Adrenal gland (tissue), 12 donors: ENCODE data around the gene TMEM150C. TPM values are rescaled to one million over a fixed set of nuclear protein-coding genes. Genes with fewer than 3 reads are reported as not detected.
A peak's percentile ranks its signal among the peaks of the same experiment; 100 is the strongest.

Source experiments
- DNase-seq, 7 donors: peaks; one replicate each; pipeline ENCODE4 v3.0.0-alpha.2; 2019 to 2020
- H3K27ac ChIP-seq, 5 donors: fragments of 200-600 bp; sonication (generic) in 4 of 5; 1 replicate in 3 of 5; 2 replicates in 2 of 5; pipeline versions ENCODE4 v1.5.1 to v1.8.0; 2016 to 2020; ENCODE audit warnings: mild to moderate bottlenecking in 1 of 5
- H3K27me3 ChIP-seq: fragments of 200-600 bp; 2 replicates; pipeline ENCODE4 v1.8.0; 2021
- H3K36me3 ChIP-seq, 2 donors: fragments of 200-600 bp; replicated peaks in 1 of 2; 1 replicate in 1 of 2; 2 replicates in 1 of 2; pipeline versions ENCODE4 v1.5.1 to v1.8.0; 2018 to 2022
- H3K4me1 ChIP-seq, 2 donors: fragments of 200-600 bp; replicated peaks in 1 of 2; 1 replicate in 1 of 2; 2 replicates in 1 of 2; pipeline versions ENCODE4 v1.5.1 to v1.8.0; 2018 to 2021
- H3K4me3 ChIP-seq, 4 donors: fragments of 200-600 bp; sonication (generic) in 3 of 4; one replicate each; pipeline ENCODE4 v1.5.1; 2016 to 2018
- H3K9me3 ChIP-seq, 3 donors: fragments of 200-600 bp; sonication (generic) in 1 of 3; replicated peaks in 1 of 3; 1 replicate in 2 of 3; 2 replicates in 1 of 3; pipeline versions ENCODE4 v1.5.1 to v1.8.0; 2016 to 2021
- POLR2A ChIP-seq, 2 donors: fragments of 450-650 bp; IDR thresholded peaks; one replicate each; pipeline ENCODE4 v1.6.1; 2017; ENCODE audit warnings: antibody characterized with exemption in 2 of 2, mild to moderate bottlenecking in 2 of 2, moderate library complexity in 1 of 2
- WGBS, 4 donors: extraction: QIAGEN DNeasy Blood & Tissue Kit in 2 of 4; methylation state at CpG; one replicate each; pipeline versions ENCODE4 v1.1.5 to v1.1.7; 2013 to 2017; 5-methylcytosine and 5-hydroxymethylcytosine counted together
- intact Hi-C, 2 donors: fragments of 100-400 bp; cut with DNase I; formaldehyde crosslinking; loops; one replicate each; pipeline versions ENCODE4 v1.14.1 to v1.15.0; 2022 to 2023
- polyA plus RNA-seq, 3 donors: library from polyadenylated mRNA; stranded (reverse); fragments of 200-250 nt in 2 of 3; fragments of 350-450 nt in 1 of 3; fragmentation: Illumina TruSeq in 1 of 3; extraction: RNeasy Lipid Tissue Mini Kit (QIAGEN cat#74804) in 1 of 3; gene quantifications; one replicate each; pipeline ENCODE4 v1.2.3, GENCODE V29; 2013 to 2014
- total RNA-seq, 9 donors: library from RNA; depleted of rRNA in 4 of 9; stranded (reverse); fragments of >200 nt in 4 of 9; fragments of 120-200 nt in 1 of 9; fragmentation: NEBNext Ultra II Directional in 1 of 9; extraction: Animal tissue kit (Norgen Biotek cat#: 25700) in 1 of 9; gene quantifications; one replicate each; pipeline versions ENCODE4 v1.1.0 to v1.2.4, GENCODE V29; 2013 to 2023
- TF ChIP-seq, protein P1 (sequence below), 6 experiments: fragments of 450-650 bp in 4 of 6; fragments of 200-600 bp in 2 of 6; sonication (generic) in 1 of 6; IDR thresholded peaks; 1 replicate in 5 of 6; 2 replicates in 1 of 6; pipeline versions ENCODE4 v1.5.1 to v1.8.0; 2016 to 2021; ENCODE audit warnings: antibody characterized with exemption in 6 of 6, mild to moderate bottlenecking in 2 of 6, moderate library complexity in 1 of 6
- donor health status: healthy with polysubstance abuse.
- donor health status: Bipolar disorder and iron deficiency.
- donor health status: DM: yes; HTN: yes; CAD: no.
- donor health status: DM: no; HTN: no; CAD: no.
- donor health status: DM: no; HTN: no; CAD: no.
- donor health status: DM: yes; HTN: yes; CAD: no.

Gene TMEM150C
- total and polyA plus RNA-seq, 12 donors = 8.0 to 254 (median 76.0) TPM

DNA sequence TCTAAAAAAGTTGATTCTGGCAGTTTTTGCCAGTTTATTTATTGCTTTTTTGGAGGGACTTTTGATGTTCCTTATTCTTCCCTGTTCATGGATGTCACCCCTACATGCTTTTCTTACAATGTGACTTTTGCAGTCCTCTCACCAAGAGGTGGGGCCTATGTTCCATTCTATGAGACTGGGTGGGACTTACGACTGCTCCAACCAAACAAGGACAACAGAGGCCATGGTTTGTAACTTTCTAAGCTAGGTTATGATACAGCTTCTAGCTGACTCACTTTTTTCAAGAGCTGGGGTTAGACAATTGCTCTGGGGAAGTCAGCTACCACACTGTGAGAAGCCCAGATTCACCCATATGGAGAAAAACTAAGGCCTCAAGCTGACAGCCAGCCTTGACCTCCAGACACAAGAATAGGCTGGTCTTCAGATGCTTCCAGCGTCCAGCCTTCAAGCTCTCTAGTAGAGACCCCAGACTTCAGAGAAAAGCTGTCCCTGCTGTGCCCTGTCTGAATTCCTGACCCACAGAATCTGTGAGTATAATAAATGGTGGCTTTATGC, 91.9 kb downstream of the TMEM150C start:
- Histone ChIP-seq H3K36me3 (no peaks in the 10 kb centered on the region), H3K4me1 (no peaks in the 10 kb centered on the region), H3K27ac (no peak overlapping the region), H3K9me3 (no peaks in the 10 kb centered on the region), H3K4me3 (no peak overlapping the region), H3K27me3 (no peaks in the 10 kb centered on the region)
- DNase-seq = peak in 3 of 7 donors; percentile 14 to 28 (median 20)
- intact Hi-C loops = loop anchor here (10.0 kb wide), 2 partner anchors 275 to 335 kb away; no protein-coding TSS in a partner anchor
- WGBS, 4 donors = 40 to 67% (median 59%) methylated on average over 2 of the region's 2 CpGs
- TF ChIP-seq, protein P1, sequence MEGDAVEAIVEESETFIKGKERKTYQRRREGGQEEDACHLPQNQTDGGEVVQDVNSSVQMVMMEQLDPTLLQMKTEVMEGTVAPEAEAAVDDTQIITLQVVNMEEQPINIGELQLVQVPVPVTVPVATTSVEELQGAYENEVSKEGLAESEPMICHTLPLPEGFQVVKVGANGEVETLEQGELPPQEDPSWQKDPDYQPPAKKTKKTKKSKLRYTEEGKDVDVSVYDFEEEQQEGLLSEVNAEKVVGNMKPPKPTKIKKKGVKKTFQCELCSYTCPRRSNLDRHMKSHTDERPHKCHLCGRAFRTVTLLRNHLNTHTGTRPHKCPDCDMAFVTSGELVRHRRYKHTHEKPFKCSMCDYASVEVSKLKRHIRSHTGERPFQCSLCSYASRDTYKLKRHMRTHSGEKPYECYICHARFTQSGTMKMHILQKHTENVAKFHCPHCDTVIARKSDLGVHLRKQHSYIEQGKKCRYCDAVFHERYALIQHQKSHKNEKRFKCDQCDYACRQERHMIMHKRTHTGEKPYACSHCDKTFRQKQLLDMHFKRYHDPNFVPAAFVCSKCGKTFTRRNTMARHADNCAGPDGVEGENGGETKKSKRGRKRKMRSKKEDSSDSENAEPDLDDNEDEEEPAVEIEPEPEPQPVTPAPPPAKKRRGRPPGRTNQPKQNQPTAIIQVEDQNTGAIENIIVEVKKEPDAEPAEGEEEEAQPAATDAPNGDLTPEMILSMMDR (IDR thresholded peaks at IDR 0.05) = no peak
- TF ChIP-seq POLR2A (IDR thresholded peaks at IDR 0.05) = no peak

- Histone ChIP-seq H3K9me3 (no peaks in the 10 kb centered on the region), H3K27ac (no peak overlapping the region), H3K4me3 (no peak overlapping the region), H3K36me3 (no peaks in the 10 kb centered on the region), H3K27me3 (no peaks in the 10 kb centered on the region), H3K4me1 (peaks cover 3 to 4% of the 10 kb centered on the region in 2 donors)
- intact Hi-C loops = loop anchor here (10.0 kb wide), 1 partner anchor 277 kb away; no protein-coding TSS in a partner anchor
- WGBS, 4 donors = 50 to 81% (median 62%) methylated on average over 3 of the region's 3 CpGs
- no peak for DNase-seq
- TF ChIP-seq POLR2A (IDR thresholded peaks at IDR 0.05) = no peak
- TF ChIP-seq, protein P1 (IDR thresholded peaks at IDR 0.05) = no peak
Observed at GRCh38 chr4:82467471-82467870, 94.3 kb downstream of the TMEM150C start.

DNA sequence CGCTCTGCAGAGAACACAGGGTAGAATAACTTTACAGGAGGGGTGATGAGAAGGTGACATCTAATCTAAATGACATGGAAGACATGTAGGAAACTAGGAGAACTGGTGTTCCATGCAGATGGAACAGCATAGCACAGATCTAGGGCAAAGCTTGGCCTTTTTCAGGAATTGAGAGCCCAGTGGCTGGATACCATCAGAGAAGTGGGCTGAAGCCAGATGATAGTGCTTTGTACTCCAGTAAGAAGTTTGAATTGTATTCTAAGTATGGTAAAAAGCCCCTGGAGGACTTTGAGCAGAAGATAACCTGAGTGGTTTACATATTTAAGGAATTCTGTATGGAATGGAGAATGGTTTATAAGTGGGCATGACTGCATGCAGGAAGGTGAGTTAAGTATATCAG, 98.6 kb downstream of the TMEM150C start:
- WGBS, 4 donors = 95 to 100% (median 97%) methylated on average over 1 of the region's 1 CpG
- no peak for DNase-seq
- no peaks in the 10 kb centered on the region for H3K9me3 ChIP-seq
- no peak overlapping the region for H3K27ac ChIP-seq
- intact Hi-C loops = loop anchor here (10.0 kb wide), 1 partner anchor 282 kb away; no protein-coding TSS in a partner anchor
- TF ChIP-seq POLR2A (IDR thresholded peaks at IDR 0.05) = no peak
- TF ChIP-seq, protein P1 (IDR thresholded peaks at IDR 0.05) = no peak
- H3K4me1 ChIP-seq = peaks cover 4 to 9% of the 10 kb centered on the region in 2 donors
- no peak overlapping the region for H3K4me3 ChIP-seq
- H3K36me3 ChIP-seq = peaks cover 0 to 12% of the 10 kb centered on the region in 2 donors
- H3K27me3 ChIP-seq = no peaks in the 10 kb centered on the region

GRCh38 chr4:82462415-82462831, 99.4 kb downstream of the TMEM150C start:
- Histone ChIP-seq H3K27me3 (no peaks in the 10 kb centered on the region), H3K4me1 (peaks cover 4 to 9% of the 10 kb centered on the region in 2 donors), H3K4me3 (no peak overlapping the region), H3K9me3 (no peaks in the 10 kb centered on the region), H3K27ac (peak overlapping the region in 4 of 5 donors; percentile 0 to 70 (median 38)), H3K36me3 (peaks cover 0 to 12% of the 10 kb centered on the region in 2 donors)
- TF ChIP-seq, protein P1 (IDR thresholded peaks at IDR 0.05) = peak; percentile 64 to 88 (median 80)
- TF ChIP-seq POLR2A (IDR thresholded peaks at IDR 0.05) = no peak
- peak; percentile 86 to 99 (median 94) for DNase-seq
- WGBS, 4 donors = 3 to 7% (median 4%) methylated on average over 7 of the region's 7 CpGs
- intact Hi-C loops = loop anchor here (10.0 kb wide), 1 partner anchor 282 kb away; no protein-coding TSS in a partner anchor
